ENCODE data around the gene ASIC5. TPM values are rescaled to one million over a fixed set of nuclear protein-coding genes. Genes with fewer than 3 reads are reported as not detected.

ASIC5 gene
- total and polyA plus RNA-seq, 2 donors (not counting 1 experiment from before 2014, with no cell fraction given), result not detected

GRCh38 chr4:155822572-155822971 is 43.5 kb downstream of the ASIC5 start:
- Histone ChIP-seq H3K9me3 (ENCODE audit: control insufficient read depth, insufficient read depth, low read depth, low read length) (no peaks in the 10 kb centered on the region), H3K79me2 (ENCODE audit: control insufficient read depth, insufficient read depth, low read length) (no peaks in the 10 kb centered on the region), H3K4me3 (replicated peaks in 1 of 4; ENCODE audit: control extremely low read depth in 1 of 4, insufficient read depth in 1 of 4, low read depth in 3 of 4, low read length in 4 of 4) (no peak overlapping the region), H3K4me1 (ENCODE audit: control insufficient read depth, extremely low read depth, insufficient read depth, low read length) (no peaks in the 10 kb centered on the region), H3K27me3 (ENCODE audit: control insufficient read depth, insufficient read depth, low read length) (no peaks in the 10 kb centered on the region), H2AFZ (ENCODE audit: low read length) (no peak overlapping the region), H3K9ac (ENCODE audit: insufficient read depth, low read length) (no peak overlapping the region), H4K20me1 (ENCODE audit: control insufficient read depth, extremely low read depth, insufficient read depth, low read length) (no peaks in the 10 kb centered on the region), H3K4me2 (ENCODE audit: extremely low read depth, insufficient read depth, low read length) (no peak overlapping the region), H3K27ac (ENCODE audit: insufficient read depth, low read length) (no peak overlapping the region), H3K36me3 (ENCODE audit: control insufficient read depth, insufficient read depth, low read length) (no peaks in the 10 kb centered on the region)
- TF ChIP-seq EZH2 (IDR thresholded peaks at IDR 0.05; ENCODE audit: low read length, missing control alignments), result no peak
- TF ChIP-seq, protein P1, sequence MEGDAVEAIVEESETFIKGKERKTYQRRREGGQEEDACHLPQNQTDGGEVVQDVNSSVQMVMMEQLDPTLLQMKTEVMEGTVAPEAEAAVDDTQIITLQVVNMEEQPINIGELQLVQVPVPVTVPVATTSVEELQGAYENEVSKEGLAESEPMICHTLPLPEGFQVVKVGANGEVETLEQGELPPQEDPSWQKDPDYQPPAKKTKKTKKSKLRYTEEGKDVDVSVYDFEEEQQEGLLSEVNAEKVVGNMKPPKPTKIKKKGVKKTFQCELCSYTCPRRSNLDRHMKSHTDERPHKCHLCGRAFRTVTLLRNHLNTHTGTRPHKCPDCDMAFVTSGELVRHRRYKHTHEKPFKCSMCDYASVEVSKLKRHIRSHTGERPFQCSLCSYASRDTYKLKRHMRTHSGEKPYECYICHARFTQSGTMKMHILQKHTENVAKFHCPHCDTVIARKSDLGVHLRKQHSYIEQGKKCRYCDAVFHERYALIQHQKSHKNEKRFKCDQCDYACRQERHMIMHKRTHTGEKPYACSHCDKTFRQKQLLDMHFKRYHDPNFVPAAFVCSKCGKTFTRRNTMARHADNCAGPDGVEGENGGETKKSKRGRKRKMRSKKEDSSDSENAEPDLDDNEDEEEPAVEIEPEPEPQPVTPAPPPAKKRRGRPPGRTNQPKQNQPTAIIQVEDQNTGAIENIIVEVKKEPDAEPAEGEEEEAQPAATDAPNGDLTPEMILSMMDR (conservative IDR thresholded peaks at IDR 0.05 in 1 of 2, IDR thresholded peaks at IDR 0.05 in 1 of 2; ENCODE audit: low read depth in 1 of 2, low read length in 2 of 2), result no peak
- DNase-seq (ENCODE audit: low read depth in 2 of 2), result peak; percentile 17 to 32

DNA sequence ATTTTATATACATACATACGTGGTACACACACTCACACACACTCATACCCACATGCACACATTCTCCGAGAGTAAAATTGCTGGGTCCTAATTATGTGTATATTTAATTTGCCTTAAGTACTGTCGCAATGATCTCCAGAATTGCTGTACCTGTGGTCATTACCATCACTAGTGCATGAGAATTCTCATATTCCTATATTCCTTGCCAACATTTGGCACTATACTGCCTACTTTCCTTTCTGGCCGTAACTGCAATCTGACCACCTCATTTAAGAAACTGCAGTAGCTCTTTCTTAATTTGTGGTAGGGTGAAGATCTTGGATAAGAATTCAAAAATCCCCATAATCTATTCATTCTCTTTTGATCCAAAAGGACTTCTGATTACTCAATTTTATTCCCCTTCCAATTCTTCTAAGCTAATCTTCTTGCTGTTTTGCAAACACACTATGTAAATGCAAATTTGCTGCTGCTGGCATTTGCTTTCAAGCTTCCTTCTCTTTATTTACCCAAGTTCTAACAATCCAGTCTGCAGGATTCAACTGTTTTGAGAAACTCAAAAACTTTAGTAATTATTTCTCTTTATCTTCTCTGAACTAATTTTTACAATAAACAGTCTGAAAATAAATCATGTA is 45.1 kb downstream of the ASIC5 start:
- H3K79me2 ChIP-seq (ENCODE audit: control insufficient read depth, insufficient read depth, low read length), result no peaks in the 10 kb centered on the region
- no peak overlapping the region for H2AFZ ChIP-seq (ENCODE audit: low read length)
- H4K20me1 ChIP-seq (ENCODE audit: control insufficient read depth, extremely low read depth, insufficient read depth, low read length), result no peaks in the 10 kb centered on the region
- H3K9ac ChIP-seq (ENCODE audit: insufficient read depth, low read length), result no peak overlapping the region
- H3K4me3 ChIP-seq (replicated peaks in 1 of 4; ENCODE audit: control extremely low read depth in 1 of 4, insufficient read depth in 1 of 4, low read depth in 3 of 4, low read length in 4 of 4), result no peak overlapping the region
- H3K4me1 ChIP-seq (ENCODE audit: control insufficient read depth, extremely low read depth, insufficient read depth, low read length), result no peaks in the 10 kb centered on the region
- no peak for TF ChIP-seq EZH2 (IDR thresholded peaks at IDR 0.05; ENCODE audit: low read length, missing control alignments)
- TF ChIP-seq, protein P1 (conservative IDR thresholded peaks at IDR 0.05 in 1 of 2, IDR thresholded peaks at IDR 0.05 in 1 of 2; ENCODE audit: low read depth in 1 of 2, low read length in 2 of 2), result no peak
- H3K4me2 ChIP-seq (ENCODE audit: extremely low read depth, insufficient read depth, low read length), result no peak overlapping the region
- H3K9me3 ChIP-seq (ENCODE audit: control insufficient read depth, insufficient read depth, low read depth, low read length), result no peaks in the 10 kb centered on the region
- no peak overlapping the region for H3K27ac ChIP-seq (ENCODE audit: insufficient read depth, low read length)
- DNase-seq (ENCODE audit: low read depth in 2 of 2), result no peak
- no peaks in the 10 kb centered on the region for H3K36me3 ChIP-seq (ENCODE audit: control insufficient read depth, insufficient read depth, low read length)
- no peaks in the 10 kb centered on the region for H3K27me3 ChIP-seq (ENCODE audit: control insufficient read depth, insufficient read depth, low read length)

DNA sequence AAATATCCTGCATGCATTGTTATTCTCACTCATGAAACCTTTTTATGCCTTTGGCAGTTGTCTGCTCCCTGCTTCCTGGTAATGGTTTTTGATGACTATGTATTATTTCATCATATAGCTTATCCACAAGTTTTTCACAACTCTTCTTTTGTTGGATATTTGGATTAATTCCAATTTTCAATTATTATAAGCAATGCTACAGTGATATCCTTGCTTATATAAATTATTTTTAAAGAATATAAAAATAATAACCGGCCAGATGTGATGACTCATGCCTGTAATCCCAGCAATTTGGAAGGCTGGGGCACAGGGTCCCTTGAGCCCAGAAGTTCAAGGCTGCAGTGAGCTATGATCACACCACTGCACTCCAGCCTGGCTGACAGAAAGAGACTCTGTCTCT is 47.0 kb downstream of the ASIC5 start:
- H3K27ac ChIP-seq (ENCODE audit: insufficient read depth, low read length), result no peak overlapping the region
- no peaks in the 10 kb centered on the region for H3K4me1 ChIP-seq (ENCODE audit: control insufficient read depth, extremely low read depth, insufficient read depth, low read length)
- no peaks in the 10 kb centered on the region for H3K9me3 ChIP-seq (ENCODE audit: control insufficient read depth, insufficient read depth, low read depth, low read length)
- H3K4me3 ChIP-seq (replicated peaks in 1 of 4; ENCODE audit: control extremely low read depth in 1 of 4, insufficient read depth in 1 of 4, low read depth in 3 of 4, low read length in 4 of 4), result no peak overlapping the region
- no peaks in the 10 kb centered on the region for H3K36me3 ChIP-seq (ENCODE audit: control insufficient read depth, insufficient read depth, low read length)
- no peak overlapping the region for H3K4me2 ChIP-seq (ENCODE audit: extremely low read depth, insufficient read depth, low read length)
- no peaks in the 10 kb centered on the region for H3K79me2 ChIP-seq (ENCODE audit: control insufficient read depth, insufficient read depth, low read length)
- no peaks in the 10 kb centered on the region for H3K27me3 ChIP-seq (ENCODE audit: control insufficient read depth, insufficient read depth, low read length)
- peak in 1 of 2 donors; percentile 80 for DNase-seq (ENCODE audit: low read depth in 2 of 2)
- H3K9ac ChIP-seq (ENCODE audit: insufficient read depth, low read length), result no peak overlapping the region
- H4K20me1 ChIP-seq (ENCODE audit: control insufficient read depth, extremely low read depth, insufficient read depth, low read length), result no peaks in the 10 kb centered on the region
- H2AFZ ChIP-seq (ENCODE audit: low read length), result no peak overlapping the region
- no peak for TF ChIP-seq EZH2 (IDR thresholded peaks at IDR 0.05; ENCODE audit: low read length, missing control alignments)
- TF ChIP-seq, protein P1 (conservative IDR thresholded peaks at IDR 0.05 in 1 of 2, IDR thresholded peaks at IDR 0.05 in 1 of 2; ENCODE audit: low read depth in 1 of 2, low read length in 2 of 2), result no peak

Data from fibroblast of lung (primary cell).